ENCODE data around the gene NDUFV1. TPM values are rescaled to one million over a fixed set of nuclear protein-coding genes. Genes with fewer than 3 reads are reported as not detected.

NDUFV1 gene
- total RNA-seq, 1 donor from 2014 or later = 180 TPM

DNA sequence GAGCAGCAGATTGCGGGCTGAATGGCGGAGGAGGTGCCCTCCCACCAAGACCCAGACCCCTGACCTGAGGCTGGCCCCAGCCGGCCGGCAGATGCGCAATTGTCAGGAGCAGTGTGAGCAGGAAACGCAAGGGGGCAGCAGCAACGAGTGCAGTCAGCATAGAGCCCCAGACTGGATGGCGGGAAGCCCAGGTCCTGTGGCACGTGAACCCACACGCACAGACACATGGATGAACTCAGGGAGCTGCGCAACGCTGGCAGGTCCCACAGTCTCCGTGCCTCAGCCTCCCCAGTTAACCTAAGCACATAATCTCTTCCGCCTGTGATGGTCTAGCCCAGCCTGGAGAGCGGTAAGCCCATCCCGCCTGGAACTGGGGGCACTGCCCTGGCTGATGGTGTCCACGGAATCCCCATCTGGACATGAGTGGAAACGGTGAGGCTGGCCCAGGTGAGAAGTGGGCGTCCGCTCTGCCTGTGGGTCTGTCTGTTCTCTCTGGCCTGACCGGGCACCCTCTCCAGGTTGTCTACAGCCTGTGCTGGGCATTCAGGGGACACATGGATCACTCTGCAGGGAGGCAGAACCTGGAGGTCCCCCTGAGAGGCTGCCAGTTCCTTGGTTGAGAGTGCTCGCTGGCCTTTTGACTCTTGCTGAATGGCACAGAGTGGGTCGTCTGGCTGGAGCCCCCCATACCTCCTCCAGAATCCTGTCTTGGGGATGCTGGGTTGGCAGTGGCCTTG is 33.5 kb downstream of the NDUFV1 start:
- H3K4me3 Mint-ChIP-seq (ENCODE audit: unreplicated experiment) = no peak overlapping the region
- DNase-seq (ENCODE audit: extremely low spot score, unreplicated experiment) = peak; percentile 83
- TF ChIP-seq, protein P1, sequence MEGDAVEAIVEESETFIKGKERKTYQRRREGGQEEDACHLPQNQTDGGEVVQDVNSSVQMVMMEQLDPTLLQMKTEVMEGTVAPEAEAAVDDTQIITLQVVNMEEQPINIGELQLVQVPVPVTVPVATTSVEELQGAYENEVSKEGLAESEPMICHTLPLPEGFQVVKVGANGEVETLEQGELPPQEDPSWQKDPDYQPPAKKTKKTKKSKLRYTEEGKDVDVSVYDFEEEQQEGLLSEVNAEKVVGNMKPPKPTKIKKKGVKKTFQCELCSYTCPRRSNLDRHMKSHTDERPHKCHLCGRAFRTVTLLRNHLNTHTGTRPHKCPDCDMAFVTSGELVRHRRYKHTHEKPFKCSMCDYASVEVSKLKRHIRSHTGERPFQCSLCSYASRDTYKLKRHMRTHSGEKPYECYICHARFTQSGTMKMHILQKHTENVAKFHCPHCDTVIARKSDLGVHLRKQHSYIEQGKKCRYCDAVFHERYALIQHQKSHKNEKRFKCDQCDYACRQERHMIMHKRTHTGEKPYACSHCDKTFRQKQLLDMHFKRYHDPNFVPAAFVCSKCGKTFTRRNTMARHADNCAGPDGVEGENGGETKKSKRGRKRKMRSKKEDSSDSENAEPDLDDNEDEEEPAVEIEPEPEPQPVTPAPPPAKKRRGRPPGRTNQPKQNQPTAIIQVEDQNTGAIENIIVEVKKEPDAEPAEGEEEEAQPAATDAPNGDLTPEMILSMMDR (IDR thresholded peaks at IDR 0.05) = peak; percentile 69
- no peaks in the 10 kb centered on the region for H3K4me1 Mint-ChIP-seq (ENCODE audit: unreplicated experiment)
- H3K27ac Mint-ChIP-seq (ENCODE audit: unreplicated experiment) = no peak overlapping the region
- peaks cover 2% of the 10 kb centered on the region for H3K27me3 Mint-ChIP-seq (ENCODE audit: unreplicated experiment)
- H3K36me3 Mint-ChIP-seq (ENCODE audit: unreplicated experiment) = no peaks in the 10 kb centered on the region
- H3K9me3 Mint-ChIP-seq (ENCODE audit: unreplicated experiment) = no peaks in the 10 kb centered on the region

DNA sequence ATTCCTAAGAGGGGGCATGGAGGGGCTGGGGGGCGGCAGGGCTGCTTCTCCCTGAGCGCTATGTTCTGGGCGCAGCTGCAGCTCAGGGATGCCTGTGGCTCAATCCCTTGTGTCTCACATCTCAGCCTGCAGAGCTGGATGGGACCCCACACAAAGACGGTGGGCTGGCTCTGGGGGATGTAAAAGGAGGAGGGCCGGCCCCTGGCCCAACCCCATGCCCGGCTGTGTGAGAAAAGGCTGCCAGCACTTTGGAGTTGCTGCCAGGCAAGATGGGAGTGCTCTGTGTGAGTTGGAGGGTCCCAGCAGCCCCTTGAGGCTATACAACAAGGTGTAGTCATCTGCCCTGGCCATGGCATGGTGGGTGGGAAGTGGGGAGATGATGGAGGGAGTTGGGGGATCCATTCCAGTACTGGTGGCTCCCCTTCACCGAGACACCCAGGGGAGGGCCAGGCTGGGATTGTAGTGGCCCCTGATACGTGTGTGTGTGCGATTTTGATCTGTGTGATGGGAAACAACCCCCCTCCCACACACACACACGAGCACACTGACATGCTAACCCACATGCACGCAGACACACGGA is 34.1 kb downstream of the NDUFV1 start:
- H3K27me3 Mint-ChIP-seq (ENCODE audit: unreplicated experiment) = peaks cover 2% of the 10 kb centered on the region
- TF ChIP-seq, protein P1 (IDR thresholded peaks at IDR 0.05) = no peak
- no peak overlapping the region for H3K27ac Mint-ChIP-seq (ENCODE audit: unreplicated experiment)
- no peak overlapping the region for H3K4me3 Mint-ChIP-seq (ENCODE audit: unreplicated experiment)
- no peak for DNase-seq (ENCODE audit: extremely low spot score, unreplicated experiment)
- no peaks in the 10 kb centered on the region for H3K36me3 Mint-ChIP-seq (ENCODE audit: unreplicated experiment)
- H3K9me3 Mint-ChIP-seq (ENCODE audit: unreplicated experiment) = no peaks in the 10 kb centered on the region
- H3K4me1 Mint-ChIP-seq (ENCODE audit: unreplicated experiment) = no peaks in the 10 kb centered on the region

DNA sequence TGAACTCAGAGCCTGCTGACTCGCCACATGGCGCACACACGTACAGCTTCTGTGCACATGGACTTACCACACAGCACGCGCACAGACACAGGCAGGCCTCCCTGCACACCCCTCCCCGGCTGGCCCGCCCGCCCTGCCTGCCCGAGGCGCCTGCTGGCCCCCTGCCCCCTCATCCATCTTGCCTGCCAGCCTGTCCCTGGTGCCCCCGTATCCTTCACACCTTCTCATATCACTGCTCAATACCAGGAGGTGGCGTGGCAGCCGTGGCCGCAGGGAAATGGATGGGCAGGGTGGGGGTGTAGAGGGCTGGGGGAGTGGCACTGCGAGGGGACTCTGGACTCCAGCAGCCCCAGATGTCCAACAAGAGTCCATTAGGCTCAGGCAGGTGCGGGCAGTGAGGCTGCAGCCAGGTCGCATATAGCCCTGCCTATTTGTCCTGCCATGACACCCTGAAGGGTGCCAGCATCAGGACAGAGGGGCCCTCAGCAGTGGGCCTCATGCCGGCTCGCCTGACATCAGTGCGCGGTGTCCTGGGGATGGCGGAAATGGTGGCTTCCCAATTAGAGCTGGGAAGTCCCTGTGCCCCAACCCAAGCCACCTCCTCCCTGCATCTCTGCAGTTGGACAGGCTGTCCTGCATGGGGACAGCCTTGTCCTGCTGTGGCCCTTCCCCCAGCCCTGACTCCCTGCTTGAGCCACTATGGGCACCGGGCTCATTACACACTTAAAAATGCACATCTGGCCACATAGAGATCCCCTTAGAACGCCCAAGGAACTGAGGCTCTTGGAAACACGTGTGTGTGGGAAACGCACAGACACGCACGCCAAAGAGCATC is 34.8 kb downstream of the NDUFV1 start:
- Mint-ChIP-seq H3K27me3 (ENCODE audit: unreplicated experiment) (peaks cover 2% of the 10 kb centered on the region), H3K4me1 (ENCODE audit: unreplicated experiment) (no peaks in the 10 kb centered on the region), H3K4me3 (ENCODE audit: unreplicated experiment) (no peak overlapping the region), H3K36me3 (ENCODE audit: unreplicated experiment) (no peaks in the 10 kb centered on the region), H3K9me3 (ENCODE audit: unreplicated experiment) (no peaks in the 10 kb centered on the region), H3K27ac (ENCODE audit: unreplicated experiment) (no peak overlapping the region)
- no peak for DNase-seq (ENCODE audit: extremely low spot score, unreplicated experiment)
- TF ChIP-seq, protein P1 (IDR thresholded peaks at IDR 0.05) = no peak

DNA sequence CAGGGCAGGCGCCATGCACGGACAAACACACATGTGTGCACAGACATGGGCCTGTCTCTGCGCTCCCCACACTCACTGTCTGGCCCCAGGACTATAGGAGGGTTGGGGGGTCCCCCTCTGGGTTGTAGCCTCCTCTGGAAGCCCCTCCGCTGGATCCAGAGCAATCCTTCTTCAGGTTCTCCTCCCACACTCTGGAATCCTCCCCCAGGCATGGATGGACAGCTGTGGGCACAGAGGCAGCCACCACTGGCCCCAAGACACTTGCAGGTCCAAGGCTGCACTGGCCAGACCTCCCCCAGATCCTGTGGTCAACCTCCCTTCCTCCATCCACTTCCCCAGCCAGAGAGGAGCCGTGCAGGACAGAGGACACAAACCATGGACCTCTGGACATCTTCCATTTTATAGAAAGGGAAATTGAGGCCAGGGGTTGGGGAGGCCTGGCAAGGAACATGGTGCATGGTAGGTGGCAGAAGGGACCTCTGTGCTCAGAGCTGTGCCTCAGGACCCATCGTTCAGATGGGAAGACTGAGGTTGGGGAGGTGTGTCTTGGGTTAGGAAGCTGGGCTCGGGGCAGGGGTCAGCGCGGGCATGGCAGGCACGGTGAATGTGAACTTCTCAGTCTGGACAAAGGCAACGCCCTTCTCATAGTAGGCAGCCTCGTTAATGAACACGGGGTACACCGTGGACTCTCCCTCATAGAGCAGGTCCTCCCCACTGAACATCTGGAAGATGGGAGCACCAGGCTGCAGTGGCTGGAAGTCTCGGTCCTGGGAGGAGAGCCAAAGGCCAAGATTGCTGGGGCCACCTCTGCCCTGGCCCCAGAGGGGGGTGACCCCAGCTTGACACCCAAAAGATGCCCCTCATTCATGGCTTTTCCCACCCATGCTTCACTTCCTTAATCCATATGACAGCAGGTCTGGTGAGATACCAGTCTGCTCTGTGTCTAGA is 35.7 kb downstream of the NDUFV1 start:
- no peak overlapping the region for H3K27ac Mint-ChIP-seq (ENCODE audit: unreplicated experiment)
- DNase-seq (ENCODE audit: extremely low spot score, unreplicated experiment) = no peak
- H3K36me3 Mint-ChIP-seq (ENCODE audit: unreplicated experiment) = no peaks in the 10 kb centered on the region
- TF ChIP-seq, protein P1 (IDR thresholded peaks at IDR 0.05) = no peak
- no peaks in the 10 kb centered on the region for H3K9me3 Mint-ChIP-seq (ENCODE audit: unreplicated experiment)
- no peak overlapping the region for H3K4me3 Mint-ChIP-seq (ENCODE audit: unreplicated experiment)
- no peaks in the 10 kb centered on the region for H3K27me3 Mint-ChIP-seq (ENCODE audit: unreplicated experiment)
- H3K4me1 Mint-ChIP-seq (ENCODE audit: unreplicated experiment) = no peaks in the 10 kb centered on the region

Data from osteocyte (in vitro differentiated cells).